SHP77 (cell line): ENCODE measurements around the gene PAX7.
"Not testable (repeated sequence)": the region's sequence is repeated elsewhere in the genome, so short reads cannot be mapped to it uniquely, and the experiment has no call there.

Experiments
- DNase-seq, 2 experiments: peaks; one replicate each; lab custom pipeline; 2025; lab: John Stamatoyannopoulos, UW

PAX7 gene

GRCh38 chr1:18661404-18662285 is 31.0 kb downstream of the PAX7 start:
- no peak for DNase-seq

GRCh38 chr1:18662286-18662639 is 31.6 kb downstream of the PAX7 start:
- DNase-seq: no peak

- no peak for DNase-seq
These were observed 35.8 kb downstream of the PAX7 start for GRCh38 chr1:18666317-18666920.

- no peak for DNase-seq
These were observed 36.7 kb downstream of the PAX7 start for GRCh38 chr1:18667333-18667732.

GRCh38 chr1:18668046-18668445 is 37.4 kb downstream of the PAX7 start:
- no peak for DNase-seq

- no peak for DNase-seq
These were observed 38.2 kb downstream of the PAX7 start for GRCh38 chr1:18668750-18669404.

GRCh38 chr1:18670121-18670867 is 39.6 kb downstream of the PAX7 start:
- no peak for DNase-seq

GRCh38 chr1:18670868-18671225 is 40.2 kb downstream of the PAX7 start:
- DNase-seq: no peak

- no peak for DNase-seq
These were observed 43.3 kb downstream of the PAX7 start for GRCh38 chr1:18673976-18674375.

- no peak for DNase-seq
These were observed 45.7 kb downstream of the PAX7 start for GRCh38 chr1:18676332-18676781.

- DNase-seq: peak; percentile 66 to 67
These were observed 50.8 kb downstream of the PAX7 start for GRCh38 chr1:18681423-18681835.

GRCh38 chr1:18682375-18682774 is 51.7 kb downstream of the PAX7 start:
- DNase-seq: no peak

GRCh38 chr1:18684303-18684702 is 53.7 kb downstream of the PAX7 start:
- no peak for DNase-seq

- DNase-seq: no peak
These were observed 55.9 kb downstream of the PAX7 start for GRCh38 chr1:18686540-18686939.

GRCh38 chr1:18687273-18687672 is 56.6 kb downstream of the PAX7 start:
- DNase-seq: no peak

- DNase-seq: no peak
These were observed 61.0 kb downstream of the PAX7 start for GRCh38 chr1:18691648-18692047.

- DNase-seq: no peak
These were observed 62.8 kb downstream of the PAX7 start for GRCh38 chr1:18693256-18694098.

GRCh38 chr1:18694289-18694688 is 63.6 kb downstream of the PAX7 start:
- DNase-seq: not testable (repeated sequence)

GRCh38 chr1:18697541-18697940 is 66.9 kb downstream of the PAX7 start:
- no peak for DNase-seq

GRCh38 chr1:18700530-18700929 is 69.9 kb downstream of the PAX7 start:
- DNase-seq: no peak

- no peak for DNase-seq
These were observed 70.5 kb downstream of the PAX7 start for GRCh38 chr1:18701183-18701582.
